ENCODE measurements around the gene TRIM21.

DNA sequence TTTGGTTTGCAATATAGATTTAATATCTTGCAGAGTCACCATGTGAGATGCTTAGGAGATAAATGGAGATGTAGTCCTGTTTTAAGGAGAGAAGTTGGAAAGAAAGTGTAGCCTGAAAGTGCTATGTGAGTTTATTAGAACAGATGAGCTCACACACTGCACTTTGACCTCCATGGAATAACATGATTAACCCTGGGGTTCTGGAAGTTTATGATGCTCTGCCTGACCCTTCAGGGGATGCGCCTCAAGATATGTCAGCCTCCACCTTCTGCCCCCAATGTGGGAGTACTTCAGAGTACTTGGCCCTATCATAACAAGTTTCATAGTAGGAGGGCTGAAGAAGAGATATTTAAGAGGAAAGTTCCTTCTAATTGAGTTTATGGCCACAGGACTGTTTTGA is 23.3 kb upstream of the TRIM21 start:
- TF ChIP-seq CTCF (IDR thresholded peaks at IDR 0.05; ENCODE audit: insufficient read depth, low read length, poor library complexity, severe bottlenecking) (no peak), EZH2phosphoT487 (conservative IDR thresholded peaks at IDR 0.05; ENCODE audit: low read length) (no peak)

All from SU-DHL-6 (cell line).